Stimulated activated CD4-positive, alpha-beta T cell treated with anti-CD3 and anti-CD28 coated beads, Interleukin-2, amount 100 ng/mL, for 24 hours (primary cell): ENCODE measurements around the gene ARHGAP20.
"Not testable (repeated sequence)": the region's sequence is repeated elsewhere in the genome, so short reads cannot be mapped to it uniquely, and the experiment has no call there.

ENCODE experiments used
- DNase-seq, 2 donors: peaks; one replicate each; pipeline ENCODE4 v3.0.0-alpha.2; 2020

Gene ARHGAP20

DNA sequence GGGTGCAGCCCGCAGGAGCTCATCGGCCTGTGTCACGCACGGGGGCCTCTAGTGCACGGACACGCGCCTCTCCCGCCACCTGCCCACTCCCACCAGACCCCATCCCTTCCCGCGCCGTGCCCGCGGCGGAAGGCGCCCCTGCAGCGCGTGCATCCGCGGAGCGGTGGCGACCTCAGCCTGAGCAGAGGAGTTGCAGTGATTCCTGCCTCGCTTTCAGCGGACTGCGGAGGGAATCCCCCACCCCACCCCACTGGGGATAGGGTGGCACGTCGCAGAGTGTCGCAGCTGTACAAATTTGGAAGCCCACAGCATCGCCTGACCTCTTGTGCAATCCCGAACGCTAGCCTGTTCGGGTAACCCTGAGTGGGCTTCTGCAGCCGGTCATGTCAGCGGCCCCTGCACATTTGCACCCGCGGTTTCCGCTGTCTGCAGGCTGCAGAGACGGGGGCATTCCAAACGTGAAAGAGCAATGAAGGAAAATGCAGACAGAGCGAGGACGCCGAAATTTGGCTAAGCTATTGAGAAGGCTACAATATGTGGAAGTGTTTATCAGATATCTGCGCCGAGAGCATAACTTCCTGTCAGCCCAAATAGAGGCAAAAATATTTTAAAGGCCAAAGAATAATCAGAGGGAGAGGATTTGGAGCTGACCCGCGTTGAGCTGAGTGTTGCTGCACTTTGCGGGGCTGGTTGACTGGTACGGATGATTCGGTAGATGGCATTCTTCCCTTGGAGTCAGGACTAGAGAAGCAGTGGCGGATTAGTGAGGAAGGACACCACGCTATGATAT, 617 bp upstream of the ARHGAP20 start:
- no peak for DNase-seq

- DNase-seq, result no peak
Observed at GRCh38 chr11:110711448-110711775, 825 bp downstream of the ARHGAP20 start.

- peak in 1 of 2 donors; percentile 16 for DNase-seq
Observed at GRCh38 chr11:110710628-110711381, 1.4 kb downstream of the ARHGAP20 start.

GRCh38 chr11:110704210-110704864, 7.9 kb downstream of the ARHGAP20 start:
- DNase-seq, result no peak

- DNase-seq, result no peak
Observed at GRCh38 chr11:110691926-110692325, 20.3 kb downstream of the ARHGAP20 start.

GRCh38 chr11:110689306-110689705, 22.9 kb downstream of the ARHGAP20 start:
- no peak for DNase-seq

- no peak for DNase-seq
Observed at GRCh38 chr11:110679323-110679975, 32.8 kb downstream of the ARHGAP20 start.

GRCh38 chr11:110675548-110675947, 36.7 kb downstream of the ARHGAP20 start:
- no peak for DNase-seq

DNA sequence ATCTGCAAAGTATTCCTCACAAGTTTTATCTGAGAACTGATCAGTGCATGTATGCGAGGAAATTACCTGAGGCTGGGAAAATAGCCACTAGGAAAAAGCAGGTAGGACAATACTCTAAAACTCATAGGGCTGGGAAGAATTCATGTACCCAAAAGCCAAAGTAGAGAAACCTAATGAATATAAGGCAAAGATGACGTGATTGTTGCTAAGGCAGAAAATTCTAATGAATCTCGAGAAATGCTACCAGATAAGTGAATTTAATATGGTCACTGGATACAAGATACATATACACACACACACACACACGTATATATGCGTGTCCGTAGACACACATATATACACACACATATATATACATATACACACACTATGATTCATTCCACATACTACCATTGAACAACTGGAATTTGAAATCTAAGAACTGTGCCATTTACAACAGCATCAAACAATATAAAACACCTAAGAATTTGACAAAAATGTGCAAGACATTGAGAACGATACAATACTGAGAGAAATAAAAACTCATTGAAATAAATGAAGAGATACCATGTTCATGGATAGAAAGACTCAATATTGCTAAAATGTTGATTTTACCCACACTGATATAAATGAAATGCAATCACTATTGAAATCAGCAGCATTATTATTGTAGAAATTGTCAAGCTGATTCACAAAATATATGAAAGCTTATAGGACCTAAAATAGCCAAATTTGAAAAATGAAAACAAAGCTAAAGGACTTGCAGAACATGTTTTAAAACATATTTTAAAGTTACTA, 46.4 kb downstream of the ARHGAP20 start:
- no peak for DNase-seq

GRCh38 chr11:110655967-110656366, 56.3 kb downstream of the ARHGAP20 start:
- no peak for DNase-seq

- no peak for DNase-seq
Observed at GRCh38 chr11:110654456-110654855, 57.8 kb downstream of the ARHGAP20 start.

DNA sequence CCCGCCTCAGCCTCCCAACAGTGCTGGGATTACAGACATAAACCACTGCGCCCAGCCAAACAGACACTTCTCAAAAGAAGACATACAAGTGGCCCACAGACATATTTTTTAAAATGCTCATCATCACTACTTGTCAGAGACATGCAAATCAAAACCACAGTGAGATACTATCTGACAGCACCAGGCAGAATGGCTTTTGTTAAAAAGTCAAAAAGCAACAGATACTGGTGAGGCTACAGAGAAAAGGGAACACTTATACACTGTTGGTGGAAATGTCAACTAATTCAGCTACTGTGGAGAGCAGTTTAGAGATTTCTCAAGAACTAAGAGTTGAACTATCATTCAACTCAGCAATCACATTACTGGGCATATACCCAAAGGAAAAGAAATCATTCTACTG, 67.0 kb downstream of the ARHGAP20 start:
- DNase-seq, result no peak

- DNase-seq, result no peak
Observed at GRCh38 chr11:110634370-110634769, 77.9 kb downstream of the ARHGAP20 start.

GRCh38 chr11:110631551-110631950, 80.7 kb downstream of the ARHGAP20 start:
- no peak for DNase-seq

DNA sequence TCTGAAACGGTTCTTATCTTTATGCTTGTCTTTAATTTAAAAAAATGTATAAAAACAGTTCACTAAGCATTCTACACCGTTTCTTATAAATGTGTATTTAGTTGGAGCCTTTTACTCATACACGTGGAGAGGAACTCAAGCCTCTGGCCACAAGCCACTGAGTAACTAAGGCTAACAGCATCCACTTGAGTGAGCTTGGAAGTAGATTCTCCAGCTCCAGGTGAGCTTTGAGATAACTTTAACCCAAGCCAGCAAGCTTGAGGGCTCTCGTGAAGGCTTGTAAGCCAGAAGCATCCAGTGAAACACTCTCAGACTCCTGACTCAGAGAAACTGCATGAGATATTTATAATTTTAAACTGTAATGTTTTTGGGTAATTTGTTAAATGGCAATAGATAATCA, 82.6 kb downstream of the ARHGAP20 start:
- no peak for DNase-seq

- no peak for DNase-seq
Observed at GRCh38 chr11:110621826-110622225, 90.4 kb downstream of the ARHGAP20 start.

DNA sequence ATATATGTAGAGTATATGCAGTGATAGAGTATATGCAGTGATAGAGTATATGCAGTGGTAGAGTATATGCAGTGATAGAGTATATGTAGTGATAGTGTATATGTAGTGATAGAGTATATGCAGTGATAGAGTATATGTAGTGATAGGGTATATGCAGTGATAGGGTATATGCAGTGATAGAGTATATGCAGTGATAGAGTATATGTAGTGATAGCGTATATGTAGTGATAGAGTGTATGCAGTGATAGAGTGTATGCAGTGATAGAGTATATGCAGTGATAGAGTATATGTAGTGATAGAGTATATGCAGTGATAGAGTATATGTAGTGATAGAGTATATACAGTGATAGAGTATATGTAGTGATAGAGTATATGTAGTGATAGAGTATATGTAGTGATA, 92.9 kb downstream of the ARHGAP20 start:
- DNase-seq, result not testable (repeated sequence)

DNA sequence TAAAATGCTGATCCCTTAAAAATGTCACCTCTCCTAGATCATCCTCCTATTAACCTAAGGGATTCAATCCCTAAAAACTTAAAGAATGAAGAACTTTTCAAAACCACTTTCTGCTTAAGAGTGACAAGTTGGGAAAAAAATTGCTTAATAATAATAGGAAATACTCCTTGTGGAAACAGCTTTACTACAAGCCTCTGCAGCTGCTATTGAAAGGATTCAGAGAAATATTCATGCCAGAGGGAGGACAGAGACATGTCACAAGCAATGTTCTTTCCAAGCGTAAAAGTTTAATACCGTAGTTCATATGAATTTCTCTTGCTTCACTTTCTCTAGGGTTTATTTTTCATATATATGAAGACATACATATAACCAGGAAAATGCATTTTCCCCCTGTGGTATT, 98.2 kb downstream of the ARHGAP20 start:
- DNase-seq, result no peak

GRCh38 chr11:110613197-110613918, 98.9 kb downstream of the ARHGAP20 start:
- DNase-seq, result no peak

GRCh38 chr11:110606415-110606814, 105.8 kb downstream of the ARHGAP20 start:
- DNase-seq, result no peak

DNA sequence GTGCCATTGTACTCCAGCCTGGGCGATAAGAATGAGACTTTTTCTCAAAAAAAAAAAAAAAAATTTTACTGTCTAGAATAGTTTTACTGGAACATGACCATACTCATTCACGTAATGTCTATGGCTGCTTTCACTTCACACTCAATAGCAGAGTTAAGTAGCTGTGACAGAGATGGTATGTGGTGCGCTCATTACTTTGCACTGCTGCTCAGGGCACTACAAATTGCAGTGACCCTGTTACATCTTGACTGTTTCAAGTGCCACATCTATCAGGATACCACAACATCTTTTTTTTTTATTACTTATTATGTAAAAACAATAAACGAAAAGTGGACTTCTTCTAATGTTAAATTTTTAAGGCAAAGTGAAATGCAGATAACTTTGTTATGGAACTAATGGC, 110.3 kb downstream of the ARHGAP20 start:
- no peak for DNase-seq

DNA sequence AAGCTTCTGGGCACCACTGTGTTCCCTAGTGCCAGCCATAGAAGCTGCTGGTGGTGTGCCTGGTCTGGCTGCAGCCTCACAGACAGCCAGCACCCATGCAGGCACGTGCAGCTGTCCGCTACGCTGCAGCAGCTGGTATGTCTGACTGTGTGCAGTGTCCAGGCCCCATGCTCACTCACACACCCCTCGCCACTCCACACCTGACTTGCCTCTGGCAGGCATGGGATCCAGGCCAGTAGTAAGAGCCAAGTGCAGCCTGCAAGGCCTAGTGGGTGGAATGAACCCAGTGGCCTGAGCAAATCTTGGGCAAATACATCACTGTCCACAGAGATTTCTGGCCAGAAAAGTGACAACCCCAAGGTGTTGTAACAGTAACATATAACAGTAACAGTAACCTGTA, 111.9 kb downstream of the ARHGAP20 start:
- DNase-seq, result no peak
